CD4-positive, alpha-beta T cell treated with Interleukin-2 at 100 ng/mL for 4 hours (primary cell): ENCODE measurements around the gene LEF1.

Source experiments
- DNase-seq: peaks from one replicate; pipeline ENCODE4 v3.0.0-alpha.2; 2020; ENCODE audit warnings: low spot score

The LEF1 gene

DNA sequence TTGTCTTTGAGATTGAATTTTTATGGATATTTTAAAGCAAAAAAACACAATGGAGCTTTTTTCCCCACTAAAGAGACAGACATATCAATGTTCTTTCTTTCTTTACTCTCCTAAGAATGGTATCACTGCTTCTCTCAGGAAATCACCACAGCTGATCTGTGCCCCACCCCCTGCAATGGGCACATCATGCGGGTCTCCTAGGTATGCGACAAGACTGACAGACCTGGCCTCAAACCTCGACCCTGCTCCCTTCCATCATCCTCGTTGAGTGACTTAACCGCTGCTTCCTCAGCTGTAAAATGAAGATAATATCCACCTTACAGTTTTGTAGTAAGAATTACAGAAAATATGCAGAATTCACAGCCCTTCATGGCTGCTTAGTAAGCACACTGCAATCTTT is 58.3 kb downstream of the LEF1 start:
- no peak for DNase-seq

DNA sequence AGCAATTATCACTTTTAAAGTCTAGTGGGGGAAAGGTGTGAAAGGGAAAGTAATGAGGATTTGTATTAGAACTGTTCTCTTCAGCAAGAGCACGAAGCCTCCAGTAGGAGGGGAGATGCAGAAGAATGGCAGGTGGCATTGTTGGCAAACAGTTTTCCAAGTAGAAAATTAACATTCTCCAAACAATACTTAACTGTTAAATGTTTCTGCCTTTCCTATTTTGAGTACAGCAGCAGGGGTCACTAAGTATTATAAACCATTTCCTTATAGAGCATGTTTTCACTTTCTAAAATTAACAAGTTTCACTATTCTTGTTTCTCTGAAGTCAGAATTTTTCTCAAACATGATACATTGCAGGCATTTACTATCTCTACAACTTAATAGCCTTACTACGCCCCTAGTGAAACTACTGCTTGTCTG is 58.7 kb downstream of the LEF1 start:
- DNase-seq, result no peak

DNA sequence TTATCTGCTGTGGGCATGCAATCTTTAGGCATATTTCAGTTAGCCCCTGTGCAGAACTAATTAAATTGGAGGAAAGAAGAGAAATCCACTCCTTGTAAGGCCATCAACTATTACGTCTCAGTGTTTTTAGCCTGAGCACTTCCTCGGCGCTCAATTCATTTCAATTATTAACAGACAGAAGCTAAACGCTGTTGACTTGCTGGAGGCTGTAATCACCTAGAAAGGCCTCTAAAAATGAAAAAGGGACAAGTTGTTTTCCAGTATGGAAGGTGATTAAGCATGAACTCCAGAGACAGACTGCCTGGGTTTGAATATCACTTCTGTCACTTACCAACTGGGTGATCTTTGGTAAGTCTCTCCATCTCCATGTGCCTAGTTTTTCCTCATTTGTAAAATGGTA is 59.6 kb downstream of the LEF1 start:
- no peak for DNase-seq

DNA sequence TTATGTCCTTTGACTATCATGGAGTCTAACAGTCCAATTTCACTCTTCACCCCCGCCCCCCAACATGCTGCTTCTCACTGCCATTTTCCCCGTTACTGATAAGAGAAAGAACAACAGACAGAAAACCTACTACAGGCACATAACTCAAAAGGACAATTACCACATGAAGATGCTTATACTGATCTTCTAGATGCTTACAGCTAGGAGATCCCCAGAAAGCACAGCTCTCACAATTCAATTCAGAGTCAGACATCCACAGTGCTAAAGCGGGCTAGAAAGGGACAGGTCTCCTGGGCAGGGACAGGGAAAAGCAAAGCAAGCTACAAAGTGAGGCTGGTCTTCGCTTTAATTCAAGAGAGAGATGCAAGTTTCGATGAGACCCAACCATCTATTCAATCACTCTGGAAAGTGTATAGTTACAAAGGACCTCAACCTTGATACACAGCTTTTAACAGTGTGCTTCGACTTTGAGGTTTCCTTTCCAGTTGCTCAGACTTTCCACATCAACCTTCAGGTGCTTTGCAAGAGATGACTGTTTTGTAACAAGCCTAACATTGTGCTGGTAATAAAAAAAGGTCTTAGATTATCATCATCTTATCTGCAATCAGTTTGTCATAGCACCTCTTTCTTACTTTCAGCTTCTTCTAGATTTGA is 60.9 kb downstream of the LEF1 start:
- DNase-seq, result peak; percentile 82

DNA sequence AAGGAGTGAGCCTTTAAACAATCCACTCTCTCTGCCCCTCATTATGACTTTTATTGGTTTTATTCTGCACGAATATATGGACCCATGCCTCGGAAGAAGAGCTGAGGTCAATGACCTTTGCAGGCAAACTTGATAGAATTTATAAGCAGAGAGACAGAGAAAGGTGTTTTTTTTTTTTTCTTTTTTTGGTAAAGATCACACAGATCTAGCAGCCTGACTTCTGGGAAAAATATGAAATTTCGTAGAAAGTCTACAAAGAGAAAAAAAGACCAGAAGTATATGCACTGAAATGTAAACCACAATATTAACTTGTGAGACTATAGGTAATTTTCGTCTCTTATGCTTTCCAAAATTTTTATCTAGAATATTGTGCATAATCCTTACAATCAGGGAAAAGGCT is 61.6 kb downstream of the LEF1 start:
- DNase-seq, result peak; percentile 81

DNA sequence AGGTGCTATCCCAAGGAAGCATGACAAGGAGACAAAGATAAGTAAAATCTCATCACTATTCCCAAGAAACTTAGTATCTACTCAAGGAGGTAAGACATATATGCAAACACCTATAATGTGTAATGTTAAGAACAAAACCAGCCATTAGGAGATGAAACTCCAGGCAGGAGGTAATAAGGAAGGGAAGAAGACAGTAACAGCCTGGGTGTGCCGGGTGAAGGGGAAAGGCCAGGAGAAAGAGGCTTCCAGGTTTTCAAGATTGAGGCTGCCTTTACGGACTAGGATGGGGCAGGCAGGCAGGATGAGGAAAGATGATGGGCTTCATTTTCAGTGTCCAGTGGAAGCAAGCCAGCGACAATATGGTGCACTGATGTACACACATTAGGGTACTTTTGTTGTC is 62.5 kb downstream of the LEF1 start:
- DNase-seq, result no peak

DNA sequence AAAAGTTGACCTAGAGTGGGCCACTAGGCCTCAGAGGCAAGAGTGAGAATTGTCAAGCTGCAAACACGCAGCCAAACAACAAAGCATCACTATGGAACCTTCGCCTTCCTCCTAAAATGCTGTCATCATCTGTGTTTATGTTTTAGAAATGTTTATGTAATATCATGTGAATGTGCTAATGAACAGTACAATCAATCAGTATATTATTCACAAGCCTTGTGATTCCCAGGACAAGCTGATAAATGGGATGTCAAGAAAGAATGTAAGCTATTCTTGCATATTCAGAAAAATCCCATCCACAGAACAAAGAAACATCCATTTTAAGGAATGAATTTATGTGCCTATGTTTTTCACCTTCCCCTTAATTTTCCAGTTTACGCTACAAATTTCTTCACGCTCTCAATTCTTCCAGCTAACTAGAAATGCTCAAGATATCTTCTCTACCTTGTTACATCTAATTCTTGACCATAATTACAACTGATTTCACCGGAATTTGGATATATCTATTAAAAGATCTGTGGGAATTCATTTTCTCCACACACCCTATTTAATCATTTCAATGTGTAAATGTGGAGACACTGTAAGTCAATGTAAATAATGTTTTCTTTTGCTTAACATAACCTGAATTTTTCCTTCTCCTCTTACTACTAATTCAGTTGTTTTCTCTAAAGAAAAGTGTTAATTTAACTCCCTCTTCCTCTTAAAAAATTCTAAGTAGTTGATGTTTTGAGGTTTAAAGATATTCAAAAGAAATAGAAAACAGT is 65.5 kb downstream of the LEF1 start:
- no peak for DNase-seq

DNA sequence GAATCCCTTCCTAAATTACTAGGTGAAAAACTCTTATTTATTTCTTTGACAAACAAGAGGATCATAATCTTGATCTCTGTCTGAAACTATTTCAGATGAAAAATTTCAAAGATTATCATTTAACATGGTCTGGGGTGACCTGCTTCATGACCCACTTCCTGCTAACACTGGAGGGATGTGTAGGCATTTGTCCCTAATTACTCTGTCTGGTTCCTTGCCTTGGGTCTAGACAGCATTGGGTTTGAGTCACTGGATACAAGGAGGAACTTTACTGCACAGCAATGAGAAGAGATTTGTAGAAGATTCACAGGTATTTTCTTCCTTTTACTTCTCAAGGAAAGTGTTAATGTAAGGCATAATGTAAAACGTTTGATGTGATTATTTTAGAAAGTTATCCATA is 67.9 kb downstream of the LEF1 start:
- DNase-seq, result no peak

DNA sequence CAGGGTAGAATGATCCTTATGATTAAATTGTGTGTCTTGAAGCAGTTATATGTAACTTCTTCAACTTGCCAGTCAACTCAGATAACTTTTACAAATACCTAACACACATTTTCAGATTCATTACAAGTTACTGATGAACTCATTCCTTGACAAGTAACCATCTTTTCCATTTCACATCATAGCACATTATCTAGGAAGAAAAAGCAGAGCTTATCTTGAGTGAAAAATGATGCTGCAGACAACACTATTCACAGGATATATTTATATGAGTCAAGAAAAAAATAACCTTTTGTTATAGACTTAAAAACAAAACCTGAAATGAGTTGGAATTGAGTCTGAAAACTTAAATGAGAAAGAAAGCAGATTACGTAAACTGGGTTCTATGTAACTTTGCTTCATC is 68.9 kb downstream of the LEF1 start:
- DNase-seq, result no peak

DNA sequence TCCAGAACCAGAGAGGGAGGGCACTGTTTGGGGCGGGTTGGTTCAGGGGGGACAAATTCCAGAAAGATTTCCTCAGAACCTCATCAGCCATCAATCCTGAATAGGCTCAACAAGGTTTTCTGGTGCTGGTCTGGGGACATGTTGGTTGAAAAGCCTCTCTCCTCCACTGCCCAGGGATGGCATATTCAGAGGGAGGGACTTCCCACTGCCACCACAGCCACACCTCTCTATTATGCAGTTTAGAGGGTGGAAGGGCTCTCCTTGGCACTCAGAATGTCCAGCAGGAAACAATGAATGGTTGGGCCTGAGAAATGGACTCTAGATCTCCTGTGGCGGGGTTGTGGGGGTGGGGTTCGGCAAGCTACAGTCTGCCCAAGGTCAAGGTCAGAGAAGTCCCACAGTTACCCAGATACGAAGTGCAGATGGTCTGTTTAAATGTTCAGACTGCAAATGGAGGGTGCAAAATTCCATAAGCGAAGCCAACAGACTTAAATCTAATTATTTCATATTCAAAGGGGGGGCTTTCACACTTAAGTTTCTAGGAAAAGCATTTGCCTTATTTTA is 70.7 kb downstream of the LEF1 start:
- DNase-seq, result no peak

DNA sequence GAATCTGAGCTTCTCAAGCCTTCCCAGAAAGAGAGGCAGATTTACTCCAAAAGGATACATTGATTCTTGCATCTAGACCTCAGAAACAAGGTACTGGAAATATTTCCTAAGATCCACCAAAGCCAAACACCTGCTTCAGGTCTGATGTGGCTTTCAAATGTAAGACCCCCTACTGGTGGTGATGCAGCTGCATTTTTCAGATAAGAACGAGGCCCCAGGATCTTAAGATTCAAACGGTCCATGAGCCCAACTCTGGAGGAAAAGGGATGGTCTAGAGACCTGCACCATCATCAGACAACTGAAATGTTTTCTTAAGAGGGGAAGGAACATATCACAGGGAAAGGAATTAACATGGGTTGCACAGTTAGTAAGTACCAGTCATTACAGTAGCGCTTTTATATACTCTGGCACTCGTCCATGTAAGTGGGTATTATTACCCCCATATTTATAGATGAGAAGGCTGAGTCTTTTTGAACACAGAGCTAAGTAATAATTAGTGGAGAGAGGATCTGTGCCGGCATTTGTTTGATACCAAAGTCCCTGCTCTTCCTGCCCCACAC is 73.7 kb downstream of the LEF1 start:
- DNase-seq, result no peak

DNA sequence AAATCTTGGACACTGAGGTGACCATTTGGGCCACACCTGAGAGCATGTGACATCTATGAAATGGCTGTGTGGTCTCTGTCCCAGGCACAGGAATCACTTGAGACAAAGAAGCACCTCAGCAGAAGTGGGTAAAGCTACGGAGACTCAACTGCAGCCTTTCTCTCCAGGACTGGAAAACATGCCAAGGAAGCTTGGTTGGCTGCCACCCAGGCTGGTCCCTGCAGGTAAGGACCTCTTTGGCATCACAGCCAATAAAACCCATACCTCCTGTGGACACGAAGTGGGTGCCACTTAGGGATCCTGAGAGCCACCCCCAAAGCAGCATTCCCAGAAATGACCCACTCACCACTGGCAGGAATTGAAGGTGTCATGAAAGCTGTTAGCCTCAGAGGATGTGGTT is 74.6 kb downstream of the LEF1 start:
- DNase-seq, result no peak

DNA sequence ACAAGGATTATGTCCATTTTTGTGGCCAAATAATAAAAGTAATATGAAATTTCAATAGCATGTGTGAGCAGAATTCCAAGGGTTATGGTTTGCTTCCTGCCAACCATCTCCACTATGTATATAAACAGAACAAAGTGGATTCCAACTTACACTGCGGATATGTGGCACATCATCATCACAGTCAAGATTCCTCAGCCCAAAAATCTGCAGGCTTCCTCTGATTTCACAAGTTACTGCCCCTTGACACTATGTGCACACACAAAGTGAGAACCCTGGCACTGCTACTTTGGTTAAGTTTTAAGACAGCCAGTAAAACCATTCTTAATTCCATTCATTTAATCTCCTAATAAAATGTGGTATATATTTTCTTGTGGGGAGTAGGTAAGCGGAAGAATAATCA is 76.4 kb downstream of the LEF1 start:
- no peak for DNase-seq

DNA sequence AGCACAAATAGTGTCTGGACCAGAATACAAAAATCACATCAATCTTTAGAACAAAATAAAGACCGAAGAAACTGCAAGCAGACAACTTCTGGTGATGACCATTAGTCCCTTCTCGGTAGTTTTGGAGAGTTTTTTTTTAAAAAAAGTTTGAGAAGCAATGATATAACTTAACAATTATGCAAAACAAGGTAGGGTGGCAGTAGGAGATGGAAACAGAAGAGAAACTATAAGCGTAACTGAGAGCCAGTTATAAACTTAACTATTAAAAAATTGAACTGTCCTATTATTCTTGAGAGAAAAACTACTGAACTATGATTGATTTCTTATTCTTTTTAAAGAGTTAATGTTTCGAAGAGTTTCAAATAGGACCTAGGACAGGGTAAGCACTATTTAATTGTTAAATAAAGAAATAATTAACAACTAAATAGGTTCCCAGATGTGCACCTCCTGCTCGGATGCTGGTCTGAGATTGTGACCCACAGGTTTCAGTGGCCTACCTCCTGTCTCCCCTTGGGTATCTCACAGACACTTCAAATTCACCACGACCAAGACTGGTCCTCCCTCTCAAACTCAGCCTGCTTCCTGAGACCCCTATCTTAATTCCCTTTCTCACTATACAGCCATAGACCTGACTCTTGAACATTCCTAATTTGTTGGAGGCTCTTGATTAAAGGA is 81.3 kb downstream of the LEF1 start:
- no peak for DNase-seq

DNA sequence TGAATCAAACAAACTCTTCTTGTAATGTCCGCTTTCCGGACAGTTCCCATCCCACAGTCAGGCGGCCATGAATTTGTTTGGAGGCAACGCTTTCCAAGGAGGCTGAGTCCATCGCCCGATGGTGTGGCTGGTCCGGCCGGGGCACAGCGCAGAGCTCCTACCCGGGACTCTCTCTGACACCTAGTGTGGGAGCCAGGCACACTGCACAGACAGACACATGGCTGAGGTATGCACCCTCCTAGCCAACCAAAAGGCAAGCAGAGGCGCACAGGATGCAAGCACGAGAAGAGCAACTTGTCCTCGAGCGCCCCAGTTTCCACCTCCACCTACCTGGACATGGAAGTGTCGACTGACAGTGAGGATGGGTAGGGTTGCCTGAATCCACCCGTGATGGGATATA is 87.5 kb downstream of the LEF1 start:
- no peak for DNase-seq

DNA sequence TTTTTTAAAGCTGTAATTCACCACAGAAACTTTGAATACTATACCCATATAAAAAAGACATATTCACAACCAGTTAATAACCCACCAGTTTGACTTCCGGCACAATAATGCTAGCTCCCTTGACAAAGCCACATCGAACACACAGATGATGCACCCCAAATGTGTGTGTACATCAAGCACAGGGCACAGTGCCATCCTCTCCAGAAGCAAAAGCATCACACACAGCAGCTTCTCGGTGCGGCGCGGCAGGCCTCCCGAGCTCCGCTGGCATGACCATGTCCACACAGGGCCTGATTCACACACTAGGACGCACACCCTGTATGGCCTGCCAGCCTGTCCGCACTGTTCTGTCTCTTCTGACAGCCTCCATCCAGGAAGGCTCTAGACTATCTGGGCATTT is 88.0 kb downstream of the LEF1 start:
- DNase-seq, result peak; percentile 58

DNA sequence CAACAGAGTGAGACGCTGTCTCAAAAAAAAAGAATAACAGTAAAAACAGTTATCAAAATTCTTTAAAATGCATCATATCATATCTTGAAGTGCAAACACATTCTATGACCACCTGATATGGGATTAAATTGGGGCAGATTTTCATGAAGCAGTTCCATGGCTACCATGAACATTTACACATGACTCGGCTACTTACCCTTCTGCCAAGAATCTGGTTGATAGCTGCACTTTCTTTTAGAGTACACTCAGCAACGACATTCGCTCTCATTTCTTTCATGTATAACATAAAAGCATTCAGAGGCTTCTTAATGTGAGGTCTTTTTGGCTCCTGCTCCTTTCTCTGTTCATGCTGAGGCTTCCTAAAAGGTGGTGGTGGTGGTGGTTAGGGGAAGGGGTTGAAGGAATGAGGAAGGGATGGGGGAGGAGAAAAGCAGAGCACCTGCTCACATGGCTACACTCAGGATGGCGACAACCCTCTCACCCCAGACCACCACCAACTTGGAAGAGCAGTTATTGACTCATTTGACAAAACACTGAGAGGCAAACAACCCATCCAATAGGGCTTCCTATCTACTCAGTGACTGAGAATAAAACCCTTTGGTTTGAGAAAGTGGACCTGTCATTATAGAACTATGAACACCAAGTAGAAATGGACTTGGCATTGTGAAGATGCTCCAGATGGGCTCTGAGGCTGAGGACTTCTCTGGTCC is 90.6 kb downstream of the LEF1 start:
- DNase-seq, result no peak

DNA sequence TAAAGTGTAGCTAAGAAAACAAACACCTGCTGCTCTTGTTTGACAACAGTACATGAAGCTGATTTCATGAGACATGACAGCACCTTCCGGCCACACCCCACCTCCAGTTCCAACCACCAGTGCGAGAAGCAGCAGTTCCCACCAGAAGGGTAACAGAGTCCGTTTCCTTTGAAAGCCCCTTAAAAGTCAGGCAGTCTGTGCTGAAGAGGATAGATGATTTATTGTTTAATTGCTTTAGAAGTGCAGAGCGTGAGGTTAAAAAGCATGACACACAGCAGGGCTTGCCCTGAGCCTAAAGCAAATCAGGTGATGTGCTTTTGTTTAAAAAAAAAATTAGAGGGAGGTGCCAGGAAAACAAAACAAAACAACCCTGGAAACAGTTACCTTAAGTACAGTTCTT is 96.4 kb downstream of the LEF1 start:
- peak; percentile 86 for DNase-seq

DNA sequence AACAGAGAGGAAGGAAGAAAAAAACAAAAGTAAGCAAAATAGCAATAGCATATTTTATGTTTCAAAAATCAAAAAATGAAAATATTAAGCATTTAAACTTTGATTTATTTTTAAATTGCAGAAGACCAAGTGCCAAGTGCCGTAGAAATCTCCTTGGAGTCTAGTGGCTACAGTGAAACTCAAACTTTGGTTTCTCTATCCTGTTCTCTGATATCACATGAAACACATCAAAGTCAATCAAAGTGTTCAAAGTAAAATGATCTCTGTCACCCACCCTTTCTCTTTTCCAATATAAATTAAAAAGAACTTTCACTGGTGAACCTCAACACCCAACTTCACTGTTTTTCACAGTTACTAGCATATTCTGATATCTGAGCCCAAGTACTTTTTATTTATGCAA is 98.0 kb downstream of the LEF1 start:
- peak; percentile 10 for DNase-seq

DNA sequence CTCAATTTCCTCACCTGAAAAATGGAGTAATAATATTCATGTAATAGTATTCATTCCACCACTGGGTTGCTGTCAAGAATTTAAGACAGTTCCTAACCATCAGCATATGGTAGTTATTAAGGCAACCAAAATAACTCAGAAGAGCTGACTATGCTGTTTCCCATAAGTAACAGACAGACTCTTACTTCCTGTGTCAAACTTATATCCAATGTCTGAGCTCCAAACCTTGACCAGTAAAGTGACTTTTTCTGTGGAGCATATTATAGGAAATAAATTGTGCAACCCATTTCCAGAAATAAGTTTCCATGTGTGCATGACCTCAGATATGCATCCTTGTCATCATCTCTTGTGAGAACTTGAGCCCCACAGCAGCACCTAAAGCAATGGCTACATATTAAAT is 100.3 kb downstream of the LEF1 start:
- DNase-seq, result no peak

DNA sequence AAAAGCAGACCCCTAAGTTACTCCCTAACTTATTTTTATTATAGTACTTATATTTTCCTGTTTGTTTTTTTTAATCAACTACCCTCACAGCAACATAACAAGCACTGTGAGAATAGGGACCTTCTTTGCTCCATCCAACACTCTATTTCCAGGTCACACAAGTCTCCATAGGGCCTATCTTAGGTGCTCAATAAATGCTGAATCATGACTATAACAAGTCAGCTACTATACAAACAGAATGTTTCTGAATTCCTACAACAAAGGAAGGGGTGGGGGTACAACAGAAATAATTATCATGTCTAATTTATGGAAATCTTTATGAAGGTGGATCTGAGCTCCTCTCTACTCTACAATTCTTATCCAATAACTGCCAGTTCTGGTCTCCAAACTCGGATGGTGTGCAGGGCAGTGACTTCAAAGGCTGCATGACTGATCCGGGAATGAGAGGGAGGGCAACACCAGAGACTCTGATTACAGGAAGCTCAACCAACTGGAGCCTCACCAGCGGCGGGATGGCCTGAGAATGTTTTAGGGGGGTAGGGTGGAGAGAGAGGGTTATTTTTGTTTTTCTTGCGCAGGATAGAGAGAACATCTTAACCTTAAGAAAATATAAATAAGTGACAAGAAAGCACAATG is 107.9 kb downstream of the LEF1 start:
- no peak for DNase-seq

DNA sequence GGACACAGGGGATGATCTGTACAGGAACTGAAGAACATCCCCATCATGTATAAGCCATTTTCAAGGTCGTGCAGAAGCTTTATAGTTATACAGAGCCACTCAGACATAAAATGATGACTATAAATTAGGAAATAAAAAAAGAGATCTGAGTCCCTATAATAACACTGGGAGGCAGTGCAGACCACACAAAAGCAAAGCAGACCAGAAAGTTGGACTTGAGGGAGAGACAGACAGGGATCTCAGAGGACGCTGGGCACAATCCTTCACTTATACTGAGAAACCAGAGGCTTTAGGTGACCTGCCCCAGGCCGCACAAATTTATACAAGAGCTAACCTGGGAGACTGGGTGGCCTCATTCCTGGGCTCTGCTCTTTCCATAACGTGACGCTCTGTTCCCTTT is 108.6 kb downstream of the LEF1 start:
- peak; percentile 24 for DNase-seq
